GM13976 (cell line): ENCODE results near the gene POTEG.
"Not testable (repeated sequence)": the region's sequence is repeated elsewhere in the genome, so short reads cannot be mapped to it uniquely, and the experiment has no call there.

Source experiments
- DNase-seq: peaks from one replicate; pipeline ENCODE4 v3.0.0; 2012; ENCODE audit warnings: low spot score
- in situ Hi-C: fragments of 300-500 bp; cut with MboI; formaldehyde crosslinking; loops from one replicate; pipeline ENCODE4 v1.12.0; 2022; ENCODE audit warnings: low sequenced_read_pairs, mixed read lengths, inconsistent platforms; ENCODE audit not compliant: unreplicated experiment

The POTEG gene

DNA sequence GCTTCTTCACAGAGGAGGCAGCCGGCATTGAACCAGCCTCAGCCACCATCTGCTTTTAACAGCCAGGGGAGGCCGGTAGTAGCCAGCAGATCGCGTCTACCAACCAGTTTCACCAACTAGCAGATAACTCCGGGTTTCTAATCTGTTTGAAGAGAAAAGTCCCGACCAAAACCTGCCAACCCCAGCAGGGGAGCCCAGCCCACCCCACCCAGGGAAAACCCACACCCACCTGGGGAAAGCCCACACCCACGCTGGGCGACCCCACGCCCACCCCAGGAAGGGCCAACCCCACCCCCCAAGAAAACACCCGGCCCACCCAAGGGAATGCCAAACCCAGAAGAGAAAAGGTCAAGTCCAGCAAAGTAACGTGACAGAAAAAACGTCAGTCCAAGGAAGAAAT lies at the start of gene POTEG:
Gene POTEG, minus strand, starts transcription at position 101 of the 400 bp plus-strand sequence. Its CDS starts 52 bp downstream, at position 49.
- DNase-seq, in situ Hi-C loops: not testable (repeated sequence)

DNA sequence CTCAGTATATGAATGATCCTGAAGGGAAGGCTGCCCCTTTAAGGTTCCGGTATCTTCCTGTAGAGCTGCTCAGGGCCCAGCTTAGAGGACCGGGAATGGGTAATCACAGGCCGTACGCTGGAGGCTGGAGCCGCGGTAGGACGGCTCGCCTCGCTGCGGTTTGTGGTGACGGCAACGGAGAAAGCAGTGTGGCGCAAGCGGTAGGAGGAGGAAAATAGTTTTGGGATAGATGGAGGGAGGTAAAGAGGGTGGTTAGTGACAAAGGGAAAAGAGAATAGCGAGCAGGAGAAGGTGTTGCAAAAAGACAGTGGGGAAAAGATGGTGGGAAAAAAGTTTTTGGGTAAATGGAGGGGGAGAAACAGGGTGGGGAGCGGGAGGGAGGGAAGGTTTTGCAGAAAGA lies 48.0 kb upstream of the POTEG start:
- in situ Hi-C loops, DNase-seq: not testable (repeated sequence)

DNA sequence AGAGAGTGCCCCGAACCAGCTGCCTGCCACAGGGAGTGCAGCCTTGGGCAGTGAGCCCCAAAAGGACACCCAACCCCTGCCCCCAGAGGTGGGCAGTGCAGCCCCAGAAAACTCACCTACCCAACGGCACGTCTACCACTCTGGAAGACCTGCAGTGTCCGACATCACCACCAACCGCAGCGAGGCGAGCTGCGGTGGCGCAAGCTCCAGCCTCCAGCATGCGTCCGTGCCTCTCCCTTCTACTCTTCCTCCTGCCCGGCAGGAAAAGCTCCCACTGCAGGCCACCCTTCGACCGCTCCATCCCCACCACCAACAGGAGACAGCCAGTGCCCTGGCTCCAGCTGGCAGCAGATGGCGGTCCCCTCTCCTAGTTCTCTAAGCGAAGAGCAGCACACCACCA lies 47.3 kb upstream of the POTEG start:
- DNase-seq, in situ Hi-C loops: not testable (repeated sequence)

DNA sequence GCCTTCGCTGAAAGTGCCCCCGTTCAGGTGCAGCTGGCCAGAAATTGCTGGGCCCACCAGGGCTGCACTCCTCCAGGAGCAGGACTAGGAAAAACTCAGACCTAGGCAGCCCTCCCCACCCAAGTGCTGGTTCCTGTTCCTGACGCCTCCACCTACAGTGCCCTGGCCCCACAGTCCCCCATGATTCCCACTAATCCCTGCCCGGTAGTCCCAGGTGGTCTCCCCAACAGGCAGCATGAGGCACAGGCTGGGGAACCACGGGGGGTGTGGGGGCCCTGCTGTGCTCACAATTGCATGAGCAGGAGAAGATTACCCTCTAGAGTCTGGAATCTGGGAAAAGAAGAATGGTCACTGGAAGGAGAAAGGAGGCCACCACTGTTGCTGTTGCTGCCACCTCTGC lies 46.4 kb upstream of the POTEG start:
- in situ Hi-C loops, result not testable (repeated sequence)

DNA sequence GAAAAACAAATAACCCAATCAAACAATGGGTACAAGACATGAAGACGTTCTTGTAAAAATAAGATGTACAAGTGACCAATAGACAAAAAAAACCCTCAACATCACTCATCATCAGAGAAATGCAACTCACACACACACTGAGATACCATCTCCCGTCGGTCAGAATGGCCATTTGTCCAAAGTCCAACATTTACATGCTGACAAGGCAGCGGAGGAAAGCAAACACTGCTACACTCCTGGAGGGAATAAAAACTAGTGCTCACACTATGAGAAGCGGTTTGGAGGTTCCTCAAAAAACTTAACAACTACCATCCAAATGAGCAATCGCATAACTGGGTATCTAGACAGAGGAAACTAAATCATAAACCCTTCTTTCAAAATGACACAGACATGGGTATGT lies 11.6 kb upstream of the POTEG start:
- DNase-seq, in situ Hi-C loops: not testable (repeated sequence)

More for the DNA sequence above, 46.4 kb upstream of the POTEG start:
- DNase-seq, result not testable (repeated sequence)

DNA sequence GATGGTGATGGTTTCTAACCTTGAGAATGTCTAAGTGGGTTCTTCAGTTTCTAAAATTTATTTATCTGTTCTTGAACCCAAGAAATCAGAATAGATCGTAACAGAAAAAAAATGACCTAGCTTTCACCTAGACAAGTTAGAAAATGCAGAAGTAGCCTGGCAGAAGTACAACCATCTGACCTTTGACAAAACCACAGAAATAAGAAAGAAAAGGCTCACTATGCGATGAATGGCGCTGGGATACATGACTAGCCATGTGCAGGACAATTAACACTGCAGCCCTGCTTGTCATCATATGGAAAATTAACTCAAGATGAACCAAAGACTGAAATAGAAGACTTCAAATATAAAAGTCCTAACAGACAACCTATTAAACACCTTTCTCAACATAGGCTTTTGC lies 5.7 kb upstream of the POTEG start:
- DNase-seq, in situ Hi-C loops: not testable (repeated sequence)

DNA sequence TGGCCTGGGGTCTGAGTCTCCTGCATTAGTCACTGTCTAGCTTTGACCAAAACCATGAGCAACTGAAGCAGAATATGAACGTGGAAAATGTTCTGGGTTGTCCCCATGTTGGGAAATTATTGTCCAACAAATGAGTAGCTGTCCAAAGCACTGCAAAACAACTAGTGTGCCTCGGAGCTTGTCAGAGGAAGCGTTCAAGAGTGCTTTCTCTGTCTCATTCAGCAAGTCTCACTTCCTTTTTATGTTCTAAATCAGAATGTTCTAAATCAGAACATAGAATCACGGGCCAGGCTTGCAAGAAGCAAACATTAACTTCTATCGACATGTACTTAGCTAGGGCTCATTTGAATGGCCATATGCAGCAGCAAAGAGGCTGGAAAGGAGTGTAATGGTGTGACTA lies 5.1 kb upstream of the POTEG start:
- DNase-seq, in situ Hi-C loops: not testable (repeated sequence)

DNA sequence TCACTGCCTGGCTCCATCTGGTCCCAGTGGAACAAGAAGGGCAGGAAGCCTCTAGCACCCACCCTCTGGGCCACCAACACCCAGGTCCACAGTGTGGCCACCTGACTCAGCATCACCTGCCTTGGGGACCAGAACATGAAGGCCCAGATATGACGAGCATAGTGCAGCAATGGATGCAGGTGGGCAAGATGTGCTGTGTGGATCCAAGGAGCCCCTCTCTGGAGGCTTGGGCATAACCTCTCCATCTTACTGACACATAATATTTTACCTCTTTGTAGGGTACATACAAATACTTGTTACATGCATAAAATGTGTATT lies 2.9 kb upstream of the POTEG start:
- in situ Hi-C loops, DNase-seq: not testable (repeated sequence)

DNA sequence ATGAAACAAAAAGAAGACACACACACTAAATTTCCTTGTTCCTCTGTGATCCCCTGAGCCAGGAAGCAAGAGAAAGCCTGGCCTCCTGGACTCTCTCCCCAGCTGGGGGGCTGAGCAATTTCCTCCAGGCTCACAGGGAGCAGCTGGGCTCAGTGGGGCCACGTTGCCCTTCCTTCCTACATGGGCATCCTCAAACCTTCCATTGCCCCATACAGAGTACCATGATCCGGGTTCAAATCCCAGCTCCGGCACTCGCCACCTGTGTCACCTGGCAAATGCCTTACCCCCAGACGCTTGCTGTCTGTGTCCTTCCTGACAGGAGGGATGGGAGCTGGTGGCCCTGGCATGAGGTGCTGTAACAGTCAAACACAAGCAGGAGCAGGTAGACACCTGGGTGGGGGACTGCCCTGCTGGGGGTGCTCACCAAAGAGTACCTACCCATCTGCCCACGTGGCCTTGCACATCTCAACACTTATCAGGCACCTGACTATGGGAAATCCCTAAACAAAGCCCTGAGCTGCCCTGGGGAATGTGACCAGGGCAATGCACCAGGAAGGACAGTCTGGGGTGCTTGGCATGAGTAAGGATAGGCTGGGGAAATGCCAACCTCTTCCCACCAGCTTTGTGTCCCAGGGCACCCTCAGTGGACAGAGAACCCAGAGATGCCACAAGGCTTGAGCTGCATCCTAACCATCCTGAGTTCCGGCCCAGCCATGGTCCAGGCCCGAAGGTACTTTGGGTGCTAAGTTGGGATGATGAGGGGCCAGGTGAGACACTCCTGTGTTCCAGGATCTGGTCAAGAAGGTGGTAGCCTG lies 2.4 kb upstream of the POTEG start:
- in situ Hi-C loops, DNase-seq: not testable (repeated sequence)

DNA sequence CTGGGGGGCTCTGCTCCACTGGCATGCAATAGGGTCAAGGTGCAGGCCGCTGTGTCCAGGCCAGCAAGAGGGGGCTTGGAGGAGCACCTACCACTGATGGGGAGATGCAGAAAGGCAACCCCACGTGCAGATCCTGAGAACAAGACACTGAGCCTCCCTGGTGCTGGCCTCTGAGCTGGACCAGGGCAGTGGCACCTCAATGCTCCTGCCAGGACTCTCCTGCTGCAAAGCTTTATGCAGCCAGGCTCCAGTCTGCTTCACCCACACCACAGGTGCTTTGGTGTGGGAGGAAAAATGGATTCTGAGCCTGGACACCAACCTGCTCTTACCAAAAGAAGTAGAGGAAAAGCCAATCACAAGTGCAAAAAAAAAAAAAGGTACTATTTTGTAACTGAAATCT lies 1.7 kb upstream of the POTEG start:
- DNase-seq, in situ Hi-C loops: not testable (repeated sequence)

DNA sequence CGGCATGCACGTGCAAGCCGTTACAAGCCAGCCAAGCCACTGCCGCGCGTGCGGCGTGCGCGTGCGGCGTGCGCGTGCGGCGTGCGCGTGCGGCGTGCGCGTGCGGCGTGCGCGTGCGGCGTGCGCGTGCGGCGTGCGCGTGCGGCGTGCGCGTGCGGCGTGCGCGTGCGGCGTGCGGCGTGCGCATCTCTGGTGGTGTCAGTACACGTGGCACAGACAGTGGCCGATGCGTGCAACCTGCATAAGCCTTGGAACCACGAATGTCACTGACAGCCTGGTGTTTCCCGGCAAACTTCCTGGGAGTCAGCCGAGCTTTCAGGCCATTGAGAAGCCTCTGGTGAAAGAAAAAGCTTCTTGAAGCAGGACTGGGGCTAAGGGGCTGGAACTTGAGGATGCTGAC lies 750 bp upstream of the POTEG start:
- in situ Hi-C loops, DNase-seq: not testable (repeated sequence)

DNA sequence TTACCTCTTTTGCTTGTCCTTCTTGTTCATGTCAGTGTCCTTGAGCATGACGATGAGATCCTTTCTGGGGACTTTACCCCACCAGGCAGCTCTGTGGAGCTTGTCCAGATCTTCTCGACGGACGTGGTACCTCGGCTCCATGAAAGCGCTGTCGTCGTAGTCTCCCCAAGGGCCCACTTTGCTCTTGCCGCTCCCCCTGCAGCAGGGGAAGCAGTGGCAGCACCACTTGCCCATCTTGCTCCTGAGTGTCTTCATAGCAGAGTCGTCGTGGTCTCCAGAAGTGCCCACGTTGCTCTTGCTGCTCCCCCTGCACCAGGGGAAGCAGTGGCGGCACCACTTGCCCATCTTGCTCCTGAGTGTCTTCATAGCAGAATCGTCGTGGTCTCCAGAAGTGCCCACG lies 376 bp downstream of the POTEG start:
- in situ Hi-C loops, DNase-seq: not testable (repeated sequence)

DNA sequence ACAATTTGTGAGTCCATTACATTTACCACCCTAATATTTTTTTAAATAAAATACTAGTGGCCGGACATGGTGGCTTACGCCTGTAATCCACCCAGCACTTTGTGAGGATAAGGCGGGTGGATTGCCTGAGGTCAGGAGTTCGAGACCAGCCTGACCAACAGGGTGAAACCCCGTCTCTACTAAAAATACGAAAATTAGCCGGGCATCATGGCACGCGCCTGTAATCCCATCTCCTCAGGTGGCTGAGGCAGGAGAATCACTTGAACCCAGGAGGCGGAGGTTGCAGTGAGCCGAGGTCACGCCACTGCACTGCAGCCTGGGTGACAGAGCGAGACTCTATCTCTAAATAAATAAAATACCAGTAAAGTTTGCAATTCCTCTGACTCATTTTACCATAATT lies 25.6 kb downstream of the POTEG start:
- DNase-seq, in situ Hi-C loops: not testable (repeated sequence)

DNA sequence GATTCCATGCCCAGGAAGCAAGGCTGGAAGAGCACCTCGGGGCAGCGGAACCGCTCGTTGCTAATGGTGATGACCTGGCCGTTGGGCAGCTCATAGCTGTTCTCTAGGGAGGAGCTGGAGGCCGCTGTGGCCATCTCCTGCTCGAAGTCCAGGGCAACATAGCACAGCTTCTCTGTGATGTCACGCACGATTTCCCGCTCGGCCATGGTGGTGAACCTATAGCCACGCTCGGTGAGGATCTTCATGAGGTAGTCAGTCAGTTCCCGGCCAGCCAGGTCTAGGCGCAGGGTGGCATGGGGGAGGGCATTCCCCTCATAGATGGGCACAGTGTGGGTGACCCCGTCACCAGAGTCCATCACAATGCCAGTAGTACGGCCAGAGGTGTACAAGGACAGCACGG lies 32.0 kb downstream of the POTEG start:
- DNase-seq, in situ Hi-C loops: not testable (repeated sequence)

DNA sequence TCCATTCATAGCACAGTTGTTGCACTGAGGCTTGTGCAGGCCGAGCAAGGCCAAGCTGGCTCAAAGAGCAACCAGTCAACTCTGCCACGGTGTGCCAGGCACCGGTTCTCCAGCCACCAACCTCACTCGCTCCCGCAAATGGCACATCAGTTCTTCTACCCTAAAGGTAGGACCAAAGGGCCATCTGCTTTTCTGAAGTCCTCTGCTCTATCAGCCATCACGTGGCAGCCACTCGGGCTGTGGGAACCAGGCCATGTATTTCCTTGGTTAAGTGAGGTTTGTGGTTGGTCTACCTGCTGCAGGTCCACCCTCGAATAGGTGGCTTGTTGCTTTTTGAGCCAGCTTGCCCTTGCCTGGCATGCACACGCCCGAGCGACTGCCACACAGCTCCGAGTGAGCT lies 39.4 kb downstream of the POTEG start:
- in situ Hi-C loops, DNase-seq: not testable (repeated sequence)

DNA sequence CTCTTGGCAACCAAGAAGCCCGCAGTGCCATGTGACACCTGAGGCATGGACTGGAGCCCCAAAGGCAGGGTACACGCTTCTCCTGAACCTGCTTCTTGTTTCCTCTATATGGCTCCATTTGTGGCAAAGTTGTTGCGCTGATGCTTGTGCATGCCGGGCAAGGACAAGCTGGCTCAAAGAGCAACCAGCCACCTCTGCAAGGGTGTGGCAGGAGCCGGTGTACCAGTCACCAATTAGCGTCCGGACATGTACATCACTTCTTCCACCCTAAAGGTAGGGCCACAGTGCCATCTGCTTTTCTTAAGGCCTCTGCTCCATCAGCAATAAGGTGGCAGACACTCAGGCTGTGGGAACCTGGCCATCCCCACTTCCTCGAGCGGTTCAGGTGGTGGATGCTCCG lies 43.9 kb downstream of the POTEG start:
- DNase-seq, in situ Hi-C loops: not testable (repeated sequence)

DNA sequence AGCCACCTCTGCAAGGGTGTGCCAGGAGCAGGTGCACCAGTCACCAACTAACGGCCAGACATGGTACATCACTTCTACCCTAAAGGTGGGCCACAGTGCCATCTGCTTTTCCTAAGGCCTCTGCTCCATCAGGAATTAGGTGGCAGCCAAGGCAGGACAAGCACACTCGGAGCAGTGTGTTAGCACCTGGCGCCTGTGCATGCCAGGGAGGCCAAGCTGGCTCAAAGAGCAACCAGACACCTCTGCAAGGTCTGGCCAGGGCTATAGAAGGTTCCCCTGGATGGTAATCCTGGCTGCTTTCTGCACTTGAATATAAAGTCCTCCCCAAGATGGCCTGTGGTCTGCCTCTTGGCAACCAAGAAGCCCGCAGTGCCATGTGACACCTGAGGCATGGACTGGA lies 45.4 kb downstream of the POTEG start:
- in situ Hi-C loops, DNase-seq: not testable (repeated sequence)

DNA sequence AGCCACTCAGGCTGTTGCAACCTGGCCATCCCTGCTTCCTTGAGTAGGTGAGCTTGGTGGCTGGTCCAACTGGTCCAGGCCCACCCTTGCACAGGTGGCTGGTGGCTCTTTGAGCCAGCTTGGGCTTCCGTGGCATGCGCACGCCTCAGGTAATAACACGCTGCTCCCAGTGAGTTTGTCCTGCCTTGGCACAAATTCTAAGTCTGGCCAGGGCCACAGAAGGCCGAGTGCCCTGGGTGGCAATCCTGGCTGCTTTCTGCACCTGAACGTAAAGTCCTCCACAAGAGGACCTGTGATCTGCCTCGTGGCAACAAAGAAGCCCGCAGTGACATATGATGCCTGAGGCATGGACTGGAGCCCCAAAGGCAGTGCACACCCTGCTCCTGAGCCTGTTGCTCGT lies 47.1 kb downstream of the POTEG start:
- DNase-seq, in situ Hi-C loops: not testable (repeated sequence)

DNA sequence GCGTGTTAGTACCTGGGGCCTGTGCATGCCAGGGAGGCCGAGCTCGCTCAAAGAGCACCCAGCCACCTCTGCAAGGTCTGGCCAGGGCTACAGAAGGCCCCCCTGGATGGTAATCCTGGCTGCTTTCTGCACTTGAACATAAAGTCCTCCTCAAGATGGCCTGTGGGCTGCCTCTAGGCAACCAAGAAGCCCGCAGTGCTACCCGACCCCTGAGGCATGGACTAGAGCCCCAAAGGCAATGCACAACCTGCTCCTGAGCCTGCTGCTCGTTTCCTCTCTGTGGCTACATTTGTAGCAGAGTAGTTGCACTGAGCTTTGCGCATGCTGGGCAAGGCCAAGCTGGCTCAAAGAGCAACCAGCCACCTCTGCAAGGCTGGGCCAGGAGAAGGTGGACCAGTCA lies 47.8 kb downstream of the POTEG start:
- in situ Hi-C loops, DNase-seq: not testable (repeated sequence)

DNA sequence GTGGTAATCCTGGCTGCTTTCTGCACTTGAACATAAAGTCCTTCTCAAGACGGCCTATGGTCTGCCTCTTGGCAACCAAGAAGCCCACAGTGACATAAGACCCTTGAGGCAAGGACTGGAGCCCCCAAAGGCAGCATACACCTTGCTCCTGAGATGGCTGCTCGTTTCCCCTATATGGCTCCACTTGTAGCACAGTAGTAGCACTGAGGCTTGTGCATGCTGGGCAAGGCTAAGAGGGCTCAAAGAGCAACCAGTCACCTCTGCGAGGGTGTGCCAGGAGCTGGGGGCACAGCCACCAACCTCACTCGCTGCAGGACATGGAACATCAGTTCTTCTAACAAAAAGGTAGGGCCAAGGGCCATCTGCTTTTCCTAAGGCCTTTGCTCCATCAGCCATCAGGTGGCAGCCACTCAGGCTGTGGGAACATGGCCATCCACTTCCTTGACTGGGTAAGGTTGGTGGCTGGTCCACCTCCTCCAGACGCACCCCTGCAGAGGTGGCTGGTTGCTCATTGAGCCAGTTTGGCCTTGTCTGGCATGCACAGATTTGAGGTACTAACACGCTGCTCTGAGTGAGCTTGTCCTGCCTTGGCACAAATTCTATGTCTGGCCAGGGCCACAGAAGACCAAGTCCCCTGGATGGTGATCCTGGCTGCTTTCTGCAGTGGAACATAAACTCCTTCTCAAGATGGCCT lies 49.9 kb downstream of the POTEG start:
- in situ Hi-C loops, DNase-seq: not testable (repeated sequence)
